HG02571 (cell line): ENCODE data around the gene HBEGF.
A peak's percentile ranks its signal among the peaks of the same experiment; 100 is the strongest.

Source experiments
- ATAC-seq: cut with Tn5 transposase; IDR thresholded peaks from one replicate; pipeline ENCODE4 v1.9.1; 2021; ENCODE audit warnings: mild to moderate bottlenecking, moderate library complexity; ENCODE audit not compliant: unreplicated experiment

The HBEGF gene, protein sequence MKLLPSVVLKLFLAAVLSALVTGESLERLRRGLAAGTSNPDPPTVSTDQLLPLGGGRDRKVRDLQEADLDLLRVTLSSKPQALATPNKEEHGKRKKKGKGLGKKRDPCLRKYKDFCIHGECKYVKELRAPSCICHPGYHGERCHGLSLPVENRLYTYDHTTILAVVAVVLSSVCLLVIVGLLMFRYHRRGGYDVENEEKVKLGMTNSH

DNA sequence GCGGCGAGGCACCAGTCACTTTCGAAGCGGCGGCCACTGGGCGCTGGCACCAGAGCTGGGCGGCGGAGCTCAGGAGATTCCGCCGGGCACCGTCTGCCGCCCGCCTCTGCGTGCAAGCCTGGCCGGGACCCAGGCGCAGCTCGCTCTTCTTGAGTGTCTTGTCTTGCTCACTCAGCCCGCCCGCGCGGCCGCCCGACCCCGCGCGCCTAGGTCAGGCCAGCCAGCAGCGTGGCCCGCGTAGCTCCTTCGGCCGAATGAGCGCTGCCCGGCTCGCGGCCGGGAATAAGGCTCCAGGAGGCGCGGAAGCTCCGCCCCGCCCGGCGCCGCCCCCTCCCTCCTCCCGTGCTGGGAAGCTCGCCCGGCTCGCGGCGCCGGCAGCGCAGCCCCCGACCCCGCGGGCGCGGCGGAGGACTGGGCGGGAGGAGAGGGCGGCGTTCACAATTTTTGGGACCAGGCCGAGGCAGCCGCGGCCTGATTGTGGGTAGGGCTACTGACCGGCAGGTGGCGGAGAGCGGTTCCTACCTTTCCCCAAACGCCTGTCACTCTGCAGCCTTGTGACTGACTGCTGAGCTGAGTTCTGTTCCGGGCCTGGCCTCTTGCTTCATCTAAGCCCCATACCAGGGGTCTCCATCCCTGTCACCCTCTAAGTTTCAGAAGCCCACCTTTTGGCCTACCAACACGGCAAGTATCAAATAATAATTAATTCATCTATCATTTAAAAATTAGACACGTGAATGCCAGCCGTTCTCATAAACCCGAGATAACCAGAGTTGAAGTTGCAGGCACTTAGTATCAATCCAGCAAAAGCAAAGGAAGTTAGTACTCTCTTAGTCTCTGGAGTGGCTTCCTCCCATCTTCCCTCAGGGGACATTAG, at the start of gene HBEGF:
TSS of gene HBEGF (minus strand) at position 256 of the 874 bp plus-strand sequence. CDS start 275 bp downstream, outside the sequence.
- peak; percentile 59 for ATAC-seq

DNA sequence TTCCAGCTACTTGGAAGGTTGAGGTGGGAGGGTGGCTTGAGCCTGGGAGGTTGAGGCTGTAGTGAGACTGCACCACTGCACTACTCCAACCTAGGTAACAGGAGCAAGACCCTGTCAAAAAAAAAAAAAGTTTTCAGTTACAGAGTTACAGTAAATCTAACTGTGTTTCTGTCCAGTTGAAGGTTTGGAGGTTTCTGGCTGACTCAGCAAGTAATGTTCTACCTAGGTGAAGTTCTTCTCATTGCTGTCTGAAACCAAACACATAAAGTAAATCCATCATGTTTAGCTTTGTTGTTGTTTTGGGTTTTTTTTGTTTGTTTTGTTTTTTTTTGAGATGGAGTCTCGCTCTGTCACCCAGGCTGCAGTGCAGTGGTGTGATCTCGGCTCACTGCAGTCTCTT, 47.3 kb upstream of the HBEGF start:
- ATAC-seq = no peak

- no peak for ATAC-seq
Observed at GRCh38 chr5:140391732-140392131, 45.3 kb upstream of the HBEGF start.

GRCh38 chr5:140391312-140391711, 44.9 kb upstream of the HBEGF start:
- ATAC-seq = no peak

- ATAC-seq = no peak
Observed at GRCh38 chr5:140388052-140388451, 41.6 kb upstream of the HBEGF start.

DNA sequence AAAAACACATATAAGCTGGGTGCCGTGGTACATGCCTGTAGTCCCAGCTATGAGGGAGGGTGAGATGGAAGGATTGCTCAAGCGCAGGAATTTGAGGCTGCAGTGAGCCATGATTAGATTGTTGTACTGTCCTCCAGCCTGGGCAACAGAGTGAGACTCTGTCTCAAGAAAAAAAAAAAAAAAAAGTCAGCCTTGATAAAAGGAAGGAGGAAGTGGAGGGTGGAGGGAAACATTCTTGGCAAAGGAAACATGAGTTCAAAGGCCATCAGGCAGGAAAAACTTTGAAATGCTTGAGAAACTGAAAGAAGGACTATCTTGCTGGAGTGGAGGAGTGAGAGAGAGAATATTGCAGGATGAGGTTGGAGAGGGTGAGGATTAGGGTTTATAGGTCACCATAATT, 36.9 kb upstream of the HBEGF start:
- ATAC-seq = no peak

DNA sequence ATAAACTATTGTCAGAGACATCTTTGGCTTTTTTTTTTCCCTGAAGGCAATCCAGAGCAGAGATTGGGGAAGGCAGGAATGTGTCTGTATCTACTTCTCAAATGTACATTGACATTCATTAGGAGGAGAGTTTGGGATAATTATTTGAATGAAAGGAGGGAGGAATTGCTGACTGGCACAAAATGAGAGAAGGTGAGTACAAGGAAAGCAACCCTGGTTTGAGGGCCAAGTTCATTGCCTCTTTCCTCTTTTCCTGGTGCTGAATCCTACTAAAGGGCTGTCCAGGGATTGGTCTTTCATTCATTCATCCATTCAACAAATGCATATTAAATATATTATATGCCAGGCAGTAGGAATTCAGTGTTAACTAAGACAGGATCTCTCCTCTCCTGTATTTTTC, 36.5 kb upstream of the HBEGF start:
- no peak for ATAC-seq

GRCh38 chr5:140381972-140382371, 35.6 kb upstream of the HBEGF start:
- ATAC-seq = no peak

GRCh38 chr5:140381351-140381750, 34.9 kb upstream of the HBEGF start:
- no peak for ATAC-seq

- ATAC-seq = no peak
Observed at GRCh38 chr5:140372971-140373487, 26.6 kb upstream of the HBEGF start.

- ATAC-seq = no peak
Observed at GRCh38 chr5:140371356-140372151, 25.2 kb upstream of the HBEGF start.

- ATAC-seq = no peak
Observed at GRCh38 chr5:140367256-140368013, 21.0 kb upstream of the HBEGF start.

GRCh38 chr5:140366589-140367255, 20.3 kb upstream of the HBEGF start:
- ATAC-seq = no peak

- no peak for ATAC-seq
Observed at GRCh38 chr5:140365941-140366340, 19.5 kb upstream of the HBEGF start.

- ATAC-seq = no peak
Observed at GRCh38 chr5:140365282-140365681, 18.9 kb upstream of the HBEGF start.

- no peak for ATAC-seq
Observed at GRCh38 chr5:140364472-140364765, 18.0 kb upstream of the HBEGF start.

- no peak for ATAC-seq
Observed at GRCh38 chr5:140363631-140364471, 17.4 kb upstream of the HBEGF start.

GRCh38 chr5:140362875-140363630, 16.6 kb upstream of the HBEGF start:
- peak; percentile 81 for ATAC-seq

DNA sequence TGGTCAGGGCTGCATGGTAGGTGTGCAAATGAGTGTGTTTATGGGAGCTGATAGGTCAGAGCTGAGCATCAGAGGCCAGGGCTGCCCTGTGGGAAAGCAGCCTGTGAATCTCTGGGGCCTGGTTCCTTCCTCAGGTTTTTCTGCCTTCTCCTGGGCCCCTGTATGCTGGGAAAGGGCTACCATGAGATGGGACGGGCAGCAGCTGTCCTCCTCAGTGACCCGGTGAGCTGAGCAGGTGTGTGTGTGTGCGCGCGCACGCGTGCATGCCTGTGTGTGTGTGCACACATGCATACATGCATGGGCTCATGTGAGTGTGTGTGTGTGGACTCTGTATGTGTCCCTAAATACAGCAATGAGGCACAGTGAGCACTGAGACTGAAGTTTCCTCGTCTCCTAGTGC, 15.9 kb upstream of the HBEGF start:
- ATAC-seq = no peak
